Activated naive CD8-positive, alpha-beta T cell treated with anti-CD3 and anti-CD28 coated beads for 36 hours (primary cell): ENCODE results near the gene MTFP1. TPM values are rescaled to one million over a fixed set of nuclear protein-coding genes. Genes with fewer than 3 reads are reported as not detected.
"Not testable (repeated sequence)": the region's sequence is repeated elsewhere in the genome, so short reads cannot be mapped to it uniquely, and the experiment has no call there.

ENCODE experiments used
- DNase-seq: peaks from one replicate; pipeline ENCODE4 v3.0.0; 2021
- H3K27ac Mint-ChIP-seq: one replicate; pipeline ENCODE4 v1.8.0; 2022; ENCODE audit warnings: mild to moderate bottlenecking, moderate library complexity, mixed read lengths
- H3K27me3 Mint-ChIP-seq: one replicate; pipeline ENCODE4 v1.8.0; 2022; ENCODE audit warnings: mild to moderate bottlenecking, mixed read lengths
- H3K36me3 Mint-ChIP-seq: one replicate; pipeline ENCODE4 v1.8.0; 2021; ENCODE audit warnings: mild to moderate bottlenecking, mixed read lengths
- H3K4me1 Mint-ChIP-seq: one replicate; pipeline ENCODE4 v1.8.0; 2021; ENCODE audit warnings: mixed read lengths
- H3K4me3 Mint-ChIP-seq: one replicate; pipeline ENCODE4 v1.8.0; 2022; ENCODE audit warnings: mild to moderate bottlenecking, moderate library complexity, mixed read lengths
- H3K9me3 Mint-ChIP-seq: one replicate; pipeline ENCODE4 v1.8.0; 2022; ENCODE audit warnings: mixed read lengths
- total RNA-seq, 2 experiments: library from RNA; stranded (reverse); gene quantifications; one replicate each; pipeline ENCODE4 v1.2.3, GENCODE V29; 2021

Gene MTFP1
- total RNA-seq, 2 experiments from 2014 or later: 109 to 114 TPM

DNA sequence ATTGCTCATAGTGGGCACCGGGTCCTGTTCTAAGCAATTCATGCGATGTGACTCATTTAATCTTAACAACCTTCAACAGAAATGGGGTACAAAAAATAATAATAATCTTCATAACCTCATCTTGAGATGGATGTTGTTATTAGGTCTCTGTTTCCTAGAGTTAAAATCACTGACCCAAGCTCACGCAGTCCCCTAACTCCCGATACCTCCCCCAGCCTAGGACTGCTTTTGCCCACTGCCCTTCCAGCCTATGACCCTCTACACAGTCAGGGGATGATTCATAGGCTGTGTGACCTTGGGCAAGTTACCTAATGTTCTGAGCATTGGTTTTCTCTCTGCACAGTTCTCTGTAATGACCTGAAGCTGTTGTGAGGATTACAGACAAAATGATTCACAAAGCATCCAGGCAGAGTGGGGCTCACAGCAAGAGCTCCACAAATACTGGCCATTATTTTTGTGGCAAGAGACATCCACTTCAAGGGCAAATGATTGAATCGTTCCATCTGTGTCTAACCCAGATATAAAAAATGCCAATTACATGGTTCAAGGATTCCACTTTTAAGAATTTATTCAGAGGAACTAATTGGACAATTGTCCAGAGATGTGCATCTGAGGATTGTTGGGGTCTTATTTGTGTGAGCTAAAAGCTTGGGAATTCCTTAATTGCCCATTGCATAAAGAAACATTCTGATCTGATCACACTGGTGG, 20.0 kb downstream of the MTFP1 start:
- Mint-ChIP-seq H3K36me3 (peaks cover 2% of the 10 kb centered on the region), H3K9me3 (peaks cover 3% of the 10 kb centered on the region), H3K27me3 (peaks cover 68% of the 10 kb centered on the region), H3K27ac (no peak overlapping the region), H3K4me1 (peaks cover 16% of the 10 kb centered on the region), H3K4me3 (no peak overlapping the region)
- no peak for DNase-seq

DNA sequence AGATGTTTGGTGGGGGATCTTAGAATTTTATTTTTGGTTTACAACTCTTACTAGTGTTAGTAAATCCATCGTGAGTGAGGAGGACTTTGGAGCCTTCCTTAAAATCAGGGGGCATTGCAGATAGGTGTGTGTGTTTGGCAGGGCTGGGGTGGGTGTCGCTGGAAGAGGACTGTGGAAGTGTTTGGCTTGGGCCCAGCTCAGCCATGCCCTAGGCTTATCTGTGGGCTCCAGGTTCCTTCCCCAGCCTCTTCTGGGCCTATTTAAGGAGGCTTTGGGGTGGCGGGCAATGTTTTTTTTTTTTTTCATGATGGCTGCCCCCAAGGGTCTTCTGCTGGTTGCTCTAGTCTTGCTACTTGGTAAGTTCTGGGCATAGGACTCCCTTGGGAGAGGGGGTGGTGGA, 22.1 kb downstream of the MTFP1 start:
- Mint-ChIP-seq H3K27me3 (peaks cover 60% of the 10 kb centered on the region), H3K4me1 (peaks cover 9% of the 10 kb centered on the region), H3K4me3 (no peak overlapping the region), H3K9me3 (no peaks in the 10 kb centered on the region), H3K36me3 (no peaks in the 10 kb centered on the region), H3K27ac (no peak overlapping the region)
- DNase-seq: no peak

DNA sequence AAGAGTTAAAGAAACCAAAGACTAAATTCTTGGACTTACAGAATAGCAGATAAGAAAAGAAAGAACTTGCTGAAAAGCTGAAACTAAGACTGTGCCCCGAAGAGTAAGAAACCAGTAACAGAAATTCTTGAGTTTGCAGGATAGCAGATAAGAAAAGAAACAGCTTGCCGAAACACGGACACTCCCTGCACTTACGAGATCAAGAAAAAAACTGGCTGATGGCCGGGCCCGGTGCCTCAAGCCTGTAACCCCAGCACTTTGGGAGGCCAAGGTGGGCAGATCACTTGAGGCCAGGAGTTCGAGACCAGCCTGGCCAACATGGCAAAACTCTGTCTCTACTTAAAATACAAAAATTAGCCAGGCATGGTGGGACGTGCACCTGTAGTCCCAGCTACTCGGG, 25.9 kb downstream of the MTFP1 start:
- not testable (repeated sequence) for H3K9me3 Mint-ChIP-seq, H3K4me1 Mint-ChIP-seq, DNase-seq, H3K4me3 Mint-ChIP-seq, H3K36me3 Mint-ChIP-seq, H3K27ac Mint-ChIP-seq
- H3K27me3 Mint-ChIP-seq: peaks cover 28% of the 10 kb centered on the region

DNA sequence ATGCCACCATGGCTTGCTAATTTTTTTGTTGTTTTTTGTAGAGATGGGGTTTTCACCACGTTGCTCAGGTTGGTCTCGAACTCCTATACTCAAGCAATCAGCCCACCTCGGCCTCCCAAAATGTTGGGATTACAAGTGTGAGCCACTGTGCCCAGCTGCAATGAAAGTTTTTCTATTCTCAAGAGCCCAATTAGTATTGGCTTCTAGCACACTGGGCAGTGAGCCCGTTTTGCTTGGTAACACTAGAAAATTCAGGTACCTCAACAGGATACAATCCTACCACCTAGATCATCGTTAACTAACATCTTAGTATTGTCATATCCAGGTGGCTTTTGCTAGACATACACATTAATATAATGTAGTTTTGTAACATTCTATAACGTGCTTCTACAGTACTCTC, 27.3 kb downstream of the MTFP1 start:
- H3K4me3 Mint-ChIP-seq: no peak overlapping the region
- no peaks in the 10 kb centered on the region for H3K4me1 Mint-ChIP-seq
- H3K27ac Mint-ChIP-seq: no peak overlapping the region
- DNase-seq: no peak
- H3K27me3 Mint-ChIP-seq: peaks cover 18% of the 10 kb centered on the region
- no peaks in the 10 kb centered on the region for H3K9me3 Mint-ChIP-seq
- H3K36me3 Mint-ChIP-seq: no peaks in the 10 kb centered on the region

DNA sequence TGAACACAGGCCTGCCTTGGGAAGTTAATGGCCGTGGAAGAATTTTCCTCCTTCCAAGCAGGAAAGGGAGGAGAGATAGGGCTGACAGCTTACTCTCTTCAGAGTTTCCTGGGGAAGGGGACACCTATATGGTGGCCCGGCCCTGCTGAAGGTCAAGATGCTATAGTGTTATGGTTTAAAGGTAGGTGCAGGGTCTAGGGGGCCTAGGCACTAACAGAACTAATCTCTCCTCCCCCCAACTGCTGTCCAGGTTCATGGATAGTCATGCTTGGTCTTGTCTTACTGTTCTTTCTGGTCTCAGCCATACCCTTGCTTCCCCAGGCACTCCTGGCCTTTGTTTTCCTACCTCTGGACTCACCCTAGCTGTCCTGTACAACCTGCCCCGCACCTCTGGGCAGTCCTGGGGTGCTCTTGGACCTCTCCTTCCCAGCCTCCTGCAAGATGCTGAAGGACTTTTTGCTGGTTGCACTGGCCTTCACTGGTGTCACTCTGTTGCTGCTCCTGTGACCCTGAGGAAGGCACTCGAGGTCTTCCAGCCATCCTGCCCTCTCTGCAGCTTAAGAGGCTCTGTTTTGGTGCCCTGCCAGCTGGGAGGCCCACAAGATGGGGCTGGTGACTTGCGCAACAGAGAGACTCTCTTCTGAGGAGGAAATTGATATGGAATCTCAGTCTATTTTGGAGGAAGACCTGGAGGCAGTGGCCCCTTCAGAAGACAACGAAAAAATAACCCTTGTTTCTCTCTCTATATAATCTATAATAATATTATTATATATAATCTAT, 28.4 kb downstream of the MTFP1 start:
- no peak overlapping the region for H3K4me3 Mint-ChIP-seq
- peaks cover 17% of the 10 kb centered on the region for H3K27me3 Mint-ChIP-seq
- no peaks in the 10 kb centered on the region for H3K9me3 Mint-ChIP-seq
- no peak overlapping the region for H3K27ac Mint-ChIP-seq
- H3K36me3 Mint-ChIP-seq: no peaks in the 10 kb centered on the region
- no peaks in the 10 kb centered on the region for H3K4me1 Mint-ChIP-seq
- peak; percentile 18 for DNase-seq

DNA sequence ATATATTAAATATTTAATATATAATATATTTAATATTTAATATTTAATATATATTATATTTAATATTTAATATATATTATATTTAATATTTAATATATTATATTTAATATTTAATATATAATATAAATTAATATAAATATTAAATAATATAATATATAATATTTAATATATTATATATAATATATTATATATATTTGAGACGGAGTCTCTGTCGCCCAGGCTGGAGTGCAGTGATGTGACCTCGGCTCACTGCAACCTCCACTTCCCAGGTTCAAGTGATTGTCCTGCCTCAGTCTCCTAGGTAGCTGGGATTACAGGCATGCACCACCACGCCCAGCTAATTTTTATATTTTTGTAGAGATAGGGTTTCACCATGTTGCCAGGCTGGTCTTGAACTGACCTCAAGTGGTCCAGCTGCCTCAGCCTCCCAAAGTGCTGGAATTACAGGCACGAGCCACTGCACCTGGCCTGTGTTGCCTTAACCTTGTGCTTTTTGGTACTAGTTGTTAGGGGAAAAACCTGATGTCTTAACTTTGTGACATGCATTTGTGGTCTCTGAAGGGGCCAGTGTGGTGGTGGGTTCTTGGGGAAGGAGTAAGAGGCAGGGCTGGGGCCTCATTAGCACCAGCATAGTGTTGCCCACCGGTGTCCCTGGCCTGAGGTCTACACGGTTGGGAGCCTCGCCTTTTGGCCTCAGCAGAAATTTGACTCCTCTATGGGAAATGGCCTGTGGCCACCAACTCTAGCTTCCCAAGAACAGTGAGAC, 29.7 kb downstream of the MTFP1 start:
- H3K4me3 Mint-ChIP-seq: no peak overlapping the region
- H3K36me3 Mint-ChIP-seq: no peaks in the 10 kb centered on the region
- no peaks in the 10 kb centered on the region for H3K4me1 Mint-ChIP-seq
- no peak overlapping the region for H3K27ac Mint-ChIP-seq
- peaks cover 20% of the 10 kb centered on the region for H3K27me3 Mint-ChIP-seq
- no peaks in the 10 kb centered on the region for H3K9me3 Mint-ChIP-seq
- no peak for DNase-seq

DNA sequence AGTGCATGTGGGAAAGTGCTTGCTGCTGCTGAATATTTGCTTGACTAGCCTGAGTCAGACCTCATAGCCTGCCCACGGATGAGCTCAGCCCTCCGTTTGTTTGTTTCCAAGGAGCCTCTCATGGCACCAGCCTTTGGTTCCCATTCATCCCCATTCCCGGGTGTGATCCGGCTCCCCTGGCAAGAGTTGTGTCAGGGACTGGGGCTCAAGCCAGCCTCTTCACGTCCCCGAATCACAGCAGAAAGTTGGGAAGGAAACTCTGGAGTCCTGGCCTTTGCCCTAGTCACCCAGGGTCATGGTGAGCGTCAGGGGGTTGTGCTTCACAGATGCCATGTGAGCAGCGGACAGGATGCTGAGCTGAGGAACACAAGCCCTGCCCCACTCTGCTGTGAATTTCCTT, 32.4 kb downstream of the MTFP1 start:
- no peak overlapping the region for H3K4me3 Mint-ChIP-seq
- H3K27ac Mint-ChIP-seq: no peak overlapping the region
- peaks cover 12% of the 10 kb centered on the region for H3K27me3 Mint-ChIP-seq
- no peaks in the 10 kb centered on the region for H3K4me1 Mint-ChIP-seq
- DNase-seq: no peak
- no peaks in the 10 kb centered on the region for H3K36me3 Mint-ChIP-seq
- H3K9me3 Mint-ChIP-seq: no peaks in the 10 kb centered on the region

DNA sequence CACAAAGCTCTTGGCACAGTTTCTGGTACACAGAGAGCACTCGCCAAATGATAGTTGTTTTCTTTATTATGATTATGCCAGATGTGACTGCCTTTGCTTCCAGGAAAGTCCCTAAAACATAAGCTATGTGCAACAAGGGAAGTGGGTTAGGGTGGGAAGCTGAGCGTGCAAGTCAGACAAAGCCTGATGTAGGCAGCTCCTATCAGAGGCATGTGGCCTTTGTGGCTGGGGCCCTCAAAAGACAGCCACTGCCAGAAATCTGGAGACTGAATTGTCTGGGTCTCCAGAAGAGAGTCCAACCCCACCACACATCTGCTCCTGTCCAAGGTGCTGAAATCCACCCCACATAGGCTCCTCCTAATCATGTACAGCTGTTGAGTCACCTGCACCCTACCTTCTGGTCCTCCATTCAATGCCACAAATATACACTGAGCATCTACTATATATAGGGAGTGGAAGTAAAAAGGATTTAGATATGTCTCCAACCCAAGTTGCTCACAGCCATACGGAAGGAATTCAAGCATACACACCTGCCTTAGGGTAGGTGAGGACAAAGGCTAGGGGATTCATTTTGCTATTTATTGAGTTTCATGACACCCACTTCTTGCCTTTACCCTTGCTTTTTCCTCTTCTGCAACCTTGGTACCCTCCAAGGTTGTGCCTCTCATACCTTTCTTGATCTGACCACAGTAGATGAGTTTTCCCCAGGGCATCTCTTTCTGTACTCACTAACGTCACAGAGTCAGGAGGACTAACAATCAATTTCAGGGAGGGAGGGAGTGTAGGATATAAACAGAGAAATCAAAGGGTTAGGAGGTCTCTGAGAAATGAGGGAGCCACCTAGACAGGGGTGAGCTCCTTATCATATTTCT, 33.8 kb downstream of the MTFP1 start:
- H3K4me3 Mint-ChIP-seq: no peak overlapping the region
- no peaks in the 10 kb centered on the region for H3K36me3 Mint-ChIP-seq
- H3K27ac Mint-ChIP-seq: no peak overlapping the region
- peaks cover 12% of the 10 kb centered on the region for H3K27me3 Mint-ChIP-seq
- no peaks in the 10 kb centered on the region for H3K9me3 Mint-ChIP-seq
- H3K4me1 Mint-ChIP-seq: no peaks in the 10 kb centered on the region
- no peak for DNase-seq

DNA sequence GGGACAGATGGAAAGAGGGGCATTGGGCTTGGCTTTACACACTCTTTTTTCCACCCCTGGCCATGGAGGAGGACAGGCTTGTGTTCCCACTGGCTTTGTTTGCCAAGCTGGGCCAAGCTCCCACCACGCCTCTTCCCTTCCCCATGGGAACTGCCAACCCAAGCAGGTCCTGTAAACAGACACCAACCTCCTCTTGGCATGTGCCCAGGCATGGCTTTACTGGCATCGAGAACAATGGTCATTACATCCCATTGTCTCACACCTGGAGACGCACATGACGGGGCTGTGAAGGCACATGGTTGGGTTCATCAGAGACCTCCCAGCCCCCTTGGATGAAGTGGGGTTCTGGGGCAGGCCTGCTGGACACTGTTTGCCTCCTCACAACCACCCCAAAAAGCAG, 34.6 kb downstream of the MTFP1 start:
- Mint-ChIP-seq H3K4me1 (no peaks in the 10 kb centered on the region), H3K27me3 (peaks cover 14% of the 10 kb centered on the region), H3K36me3 (peaks cover 1% of the 10 kb centered on the region), H3K9me3 (no peaks in the 10 kb centered on the region), H3K4me3 (no peak overlapping the region), H3K27ac (no peak overlapping the region)
- DNase-seq: no peak

DNA sequence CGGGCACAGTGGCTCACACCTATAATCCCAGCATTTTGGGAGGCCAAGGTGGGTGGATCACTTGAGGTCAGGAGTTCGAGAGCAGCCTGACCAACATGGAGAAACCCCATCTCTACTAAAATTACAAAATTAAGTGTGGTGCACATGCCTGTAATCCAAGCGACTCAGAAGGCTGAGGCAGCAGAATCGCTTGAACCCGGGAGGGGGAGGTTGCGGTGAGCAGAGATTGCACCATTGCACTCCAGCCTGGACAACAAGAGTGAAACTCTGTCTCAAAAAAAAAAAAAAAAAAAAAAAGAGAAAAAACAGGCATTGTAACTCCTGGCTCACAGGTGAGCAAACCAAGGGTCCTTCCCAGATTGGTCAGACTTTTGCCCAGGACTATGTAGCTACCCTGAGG, 35.0 kb downstream of the MTFP1 start:
- not testable (repeated sequence) for H3K9me3 Mint-ChIP-seq, H3K4me3 Mint-ChIP-seq, DNase-seq, H3K27ac Mint-ChIP-seq, H3K4me1 Mint-ChIP-seq, H3K36me3 Mint-ChIP-seq
- H3K27me3 Mint-ChIP-seq: peaks cover 18% of the 10 kb centered on the region

DNA sequence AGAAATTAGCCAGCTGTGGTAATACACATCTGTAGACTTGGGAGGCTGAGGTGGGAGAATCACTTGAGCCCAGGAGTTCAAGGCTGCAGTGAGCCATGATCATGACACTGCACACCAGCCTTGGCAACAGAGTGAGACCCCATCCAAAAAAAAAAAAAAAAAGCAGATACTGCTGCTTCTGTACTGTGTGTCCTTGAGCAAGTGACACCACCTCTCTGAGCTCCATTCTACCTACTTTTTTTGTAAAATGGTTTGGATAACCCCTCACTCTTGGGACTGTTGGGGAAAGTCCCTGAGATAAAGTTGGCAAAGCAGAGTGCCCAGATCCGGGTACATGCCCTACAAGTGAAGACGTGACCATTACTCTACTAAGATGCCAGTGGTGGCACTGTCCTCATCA, 43.6 kb downstream of the MTFP1 start:
- H3K27me3 Mint-ChIP-seq: peaks cover 31% of the 10 kb centered on the region
- H3K27ac Mint-ChIP-seq: no peak overlapping the region
- peaks cover 1% of the 10 kb centered on the region for H3K36me3 Mint-ChIP-seq
- H3K9me3 Mint-ChIP-seq: no peaks in the 10 kb centered on the region
- H3K4me1 Mint-ChIP-seq: no peaks in the 10 kb centered on the region
- no peak for DNase-seq
- H3K4me3 Mint-ChIP-seq: no peak overlapping the region

DNA sequence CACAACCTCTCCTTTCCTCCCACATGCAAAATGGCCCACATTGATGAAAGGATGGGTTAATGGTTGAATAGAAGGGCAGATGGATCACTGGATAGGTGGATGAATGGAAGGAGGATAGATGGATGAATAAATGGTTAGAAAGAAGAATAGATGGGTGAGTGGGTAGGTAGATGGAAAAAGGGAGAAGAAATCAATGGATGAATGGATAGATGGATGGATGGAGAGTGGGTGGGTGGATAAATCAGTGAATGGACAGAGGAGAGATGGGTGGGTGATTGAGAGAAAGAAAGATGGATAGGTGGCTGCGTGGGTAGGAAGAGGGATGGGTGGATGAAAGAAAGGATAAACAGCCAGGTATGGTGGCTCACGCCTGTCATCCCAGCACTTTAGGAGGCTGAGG, 45.1 kb downstream of the MTFP1 start:
- H3K36me3 Mint-ChIP-seq: no peaks in the 10 kb centered on the region
- H3K27me3 Mint-ChIP-seq: peaks cover 24% of the 10 kb centered on the region
- no peak overlapping the region for H3K27ac Mint-ChIP-seq
- H3K4me1 Mint-ChIP-seq: no peaks in the 10 kb centered on the region
- no peaks in the 10 kb centered on the region for H3K9me3 Mint-ChIP-seq
- no peak overlapping the region for H3K4me3 Mint-ChIP-seq
- no peak for DNase-seq

DNA sequence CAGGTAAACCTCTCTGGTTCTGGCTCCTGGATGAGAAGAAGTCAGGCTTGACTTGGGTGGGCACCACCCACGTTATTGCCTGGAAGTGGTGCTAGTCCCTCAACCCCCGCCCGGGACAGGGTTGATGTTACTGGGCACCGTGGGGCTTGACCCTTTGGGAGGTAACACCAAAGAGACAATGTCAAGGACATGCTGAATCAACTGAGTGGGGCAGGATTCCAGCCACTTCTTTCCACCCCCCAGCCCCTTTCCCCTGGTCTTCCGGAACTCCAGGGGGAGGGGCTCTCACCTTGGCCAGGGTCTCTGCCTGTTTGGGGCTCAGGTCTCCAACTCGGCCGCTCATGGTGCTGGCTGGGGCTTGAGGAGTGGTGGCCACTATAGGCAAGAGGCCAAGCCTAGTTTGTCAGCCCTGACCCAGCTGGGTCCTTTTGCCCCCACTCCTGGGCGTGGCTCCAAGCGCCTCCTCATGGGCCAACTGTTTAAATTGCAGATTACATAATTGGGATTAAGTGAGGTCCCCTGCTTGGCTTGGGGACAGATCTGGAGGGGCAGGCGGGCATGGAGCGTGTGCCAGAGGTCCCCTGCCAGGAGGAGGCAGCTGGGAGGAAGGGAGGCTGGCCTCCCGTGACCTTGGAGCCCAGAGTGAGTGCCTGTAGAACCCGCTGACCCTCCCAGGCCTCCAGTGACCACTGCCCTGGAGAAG, 46.2 kb downstream of the MTFP1 start, which contains the start of gene SEC14L3:
Gene SEC14L3, minus strand, starts transcription at position 402 of the 703 bp plus-strand sequence. Its CDS starts 59 bp downstream, at position 343.
- no peak within 1 kb of the TSS for H3K27ac Mint-ChIP-seq
- no peak for DNase-seq
- H3K4me3 Mint-ChIP-seq: no peak within 1 kb of the TSS
- H3K9me3 Mint-ChIP-seq: no peaks in the 10 kb centered on the region
- peaks cover 21% of the 10 kb centered on the region for H3K27me3 Mint-ChIP-seq
- H3K4me1 Mint-ChIP-seq: no peaks in the 10 kb centered on the region
- H3K36me3 Mint-ChIP-seq: no peaks in the 10 kb centered on the region
